Astrocyte (in vitro differentiated cells and primary cell): ENCODE results near the gene PLXDC1. TPM values are rescaled to one million over a fixed set of nuclear protein-coding genes. Genes with fewer than 3 reads are reported as not detected.

ENCODE experiments used
- DNase-seq: peaks from one replicate; pipeline ENCODE4 v3.0.0-alpha.2; 2010; ENCODE audit warnings: low read depth
- FAIRE-seq: peaks from 2 replicates; lab custom pipeline; 2011; peaks lifted over from hg19 to GRCh38; lab: Jason Lieb, UNC
- H2AFZ ChIP-seq: 2 replicates; pipeline ENCODE4 v1.6.0; 2012; ENCODE audit warnings: low read depth, low read length, inconsistent platforms
- H3K27ac ChIP-seq: 2 replicates; pipeline ENCODE4 v1.5.1; 2011; ENCODE audit warnings: low read depth, low read length, inconsistent platforms
- H3K27me3 ChIP-seq: 2 replicates; pipeline ENCODE4 v1.6.0; 2011; ENCODE audit warnings: low read length, inconsistent platforms; ENCODE audit not compliant: insufficient read depth
- H3K36me3 ChIP-seq: 2 replicates; pipeline ENCODE4 v1.5.1; 2011; ENCODE audit warnings: low read length, inconsistent platforms; ENCODE audit not compliant: insufficient read depth
- H3K4me1 ChIP-seq: 2 replicates; pipeline ENCODE4 v1.5.1; 2011; ENCODE audit warnings: low read length, inconsistent platforms; ENCODE audit not compliant: insufficient read depth
- H3K4me2 ChIP-seq: 2 replicates; pipeline ENCODE4 v1.6.0; 2012; ENCODE audit warnings: low read length, inconsistent platforms
- H3K4me3 ChIP-seq: 2 replicates; pipeline ENCODE4 v1.5.1; 2011; ENCODE audit warnings: low read depth, mild to moderate bottlenecking, low read length, inconsistent platforms; ENCODE audit not compliant: insufficient read depth
- H3K79me2 ChIP-seq: 2 replicates; pipeline ENCODE4 v1.6.0; 2012; ENCODE audit warnings: mild to moderate bottlenecking, low read length, inconsistent platforms; ENCODE audit not compliant: insufficient read depth
- H3K9ac ChIP-seq: 2 replicates; pipeline ENCODE4 v1.6.0; 2012; ENCODE audit warnings: mild to moderate bottlenecking, low read length, inconsistent platforms
- H3K9me3 ChIP-seq: 2 replicates; pipeline ENCODE4 v1.5.1; 2012; ENCODE audit warnings: low read depth, mild to moderate bottlenecking, low read length, inconsistent platforms; ENCODE audit not compliant: insufficient read depth
- H4K20me1 ChIP-seq: 2 replicates; pipeline ENCODE4 v1.6.0; 2012; ENCODE audit warnings: low read length, inconsistent platforms; ENCODE audit not compliant: insufficient read depth
- H3K27ac Mint-ChIP-seq: one replicate; pipeline ENCODE4 v1.8.0; 2021; ENCODE audit warnings: mild to moderate bottlenecking, mixed read lengths; ENCODE audit not compliant: unreplicated experiment
- H3K27me3 Mint-ChIP-seq: one replicate; pipeline ENCODE4 v1.8.0; 2021; ENCODE audit warnings: low read depth, mixed read lengths; ENCODE audit not compliant: unreplicated experiment
- H3K36me3 Mint-ChIP-seq: one replicate; pipeline ENCODE4 v1.8.0; 2021; ENCODE audit warnings: low read depth, mixed read lengths; ENCODE audit not compliant: unreplicated experiment
- H3K4me1 Mint-ChIP-seq: one replicate; pipeline ENCODE4 v1.8.0; 2021; ENCODE audit warnings: low read depth, mixed read lengths; ENCODE audit not compliant: unreplicated experiment
- H3K4me3 Mint-ChIP-seq: one replicate; pipeline ENCODE4 v1.8.0; 2021; ENCODE audit warnings: mild to moderate bottlenecking, moderate library complexity, mixed read lengths; ENCODE audit not compliant: unreplicated experiment
- H3K9me3 Mint-ChIP-seq: one replicate; pipeline ENCODE4 v1.8.0; 2021; ENCODE audit warnings: mild to moderate bottlenecking, mixed read lengths; ENCODE audit not compliant: unreplicated experiment
- EZH2 ChIP-seq: IDR thresholded peaks from 2 replicates; pipeline ENCODE4 v1.6.1; 2012; ENCODE audit warnings: mild to moderate bottlenecking, low read length, inconsistent platforms; ENCODE audit not compliant: insufficient read depth
- total RNA-seq: library from RNA; stranded (reverse); gene quantifications from 2 replicates; pipeline ENCODE4 v1.2.1, GENCODE V29; 2021
- TF ChIP-seq, protein P1 (sequence below): IDR thresholded peaks from 2 replicates; pipeline ENCODE4 v1.5.1; 2011; ENCODE audit warnings: low read depth, mild to moderate bottlenecking, inconsistent platforms, low read length, moderate library complexity; ENCODE audit not compliant: insufficient read depth

PLXDC1 gene
- total RNA-seq, 1 donor from 2014 or later = 8.9 TPM

DNA sequence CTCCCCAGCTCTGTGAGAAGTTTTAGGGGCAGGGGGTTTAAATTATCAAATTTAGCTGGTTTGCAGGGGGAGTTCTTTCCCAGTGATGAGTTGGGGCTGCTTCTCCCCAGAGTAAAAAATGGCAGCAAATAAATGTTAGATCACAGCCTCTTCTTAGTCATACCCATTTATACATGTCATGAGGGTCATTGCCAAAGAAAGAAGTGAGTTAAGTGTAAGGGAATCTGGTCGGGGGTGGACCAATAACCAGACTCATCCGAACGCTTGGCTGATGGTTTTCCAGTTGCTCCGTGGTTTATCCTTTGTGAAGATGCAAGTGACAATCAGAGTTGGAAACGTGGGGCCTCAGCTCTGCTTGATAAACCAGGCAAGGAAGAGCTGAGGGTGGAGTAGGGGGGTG, 87.1 kb downstream of the PLXDC1 start:
- Histone ChIP-seq H3K9ac (no peak overlapping the region), H3K4me3 (no peak overlapping the region), H3K79me2 (no peaks in the 10 kb centered on the region), H4K20me1 (no peaks in the 10 kb centered on the region), H3K9me3 (no peaks in the 10 kb centered on the region), H3K27me3 (peaks cover 6% of the 10 kb centered on the region), H3K36me3 (no peaks in the 10 kb centered on the region), H2AFZ (no peak overlapping the region), H3K4me2 (peak overlapping the region; percentile 52), H3K27ac (peak overlapping the region; percentile 1), H3K4me1 (peaks cover 24% of the 10 kb centered on the region)
- Mint-ChIP-seq H3K4me1 (peaks cover 21% of the 10 kb centered on the region), H3K27me3 (peaks cover 11% of the 10 kb centered on the region), H3K9me3 (peaks cover 1% of the 10 kb centered on the region), H3K4me3 (no peak overlapping the region), H3K27ac (peak overlapping the region; percentile 70), H3K36me3 (no peaks in the 10 kb centered on the region)
- no peak for TF ChIP-seq EZH2
- TF ChIP-seq, protein P1, sequence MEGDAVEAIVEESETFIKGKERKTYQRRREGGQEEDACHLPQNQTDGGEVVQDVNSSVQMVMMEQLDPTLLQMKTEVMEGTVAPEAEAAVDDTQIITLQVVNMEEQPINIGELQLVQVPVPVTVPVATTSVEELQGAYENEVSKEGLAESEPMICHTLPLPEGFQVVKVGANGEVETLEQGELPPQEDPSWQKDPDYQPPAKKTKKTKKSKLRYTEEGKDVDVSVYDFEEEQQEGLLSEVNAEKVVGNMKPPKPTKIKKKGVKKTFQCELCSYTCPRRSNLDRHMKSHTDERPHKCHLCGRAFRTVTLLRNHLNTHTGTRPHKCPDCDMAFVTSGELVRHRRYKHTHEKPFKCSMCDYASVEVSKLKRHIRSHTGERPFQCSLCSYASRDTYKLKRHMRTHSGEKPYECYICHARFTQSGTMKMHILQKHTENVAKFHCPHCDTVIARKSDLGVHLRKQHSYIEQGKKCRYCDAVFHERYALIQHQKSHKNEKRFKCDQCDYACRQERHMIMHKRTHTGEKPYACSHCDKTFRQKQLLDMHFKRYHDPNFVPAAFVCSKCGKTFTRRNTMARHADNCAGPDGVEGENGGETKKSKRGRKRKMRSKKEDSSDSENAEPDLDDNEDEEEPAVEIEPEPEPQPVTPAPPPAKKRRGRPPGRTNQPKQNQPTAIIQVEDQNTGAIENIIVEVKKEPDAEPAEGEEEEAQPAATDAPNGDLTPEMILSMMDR = no peak
- DNase-seq = peak; percentile 91
- peak; percentile 75 for FAIRE-seq

DNA sequence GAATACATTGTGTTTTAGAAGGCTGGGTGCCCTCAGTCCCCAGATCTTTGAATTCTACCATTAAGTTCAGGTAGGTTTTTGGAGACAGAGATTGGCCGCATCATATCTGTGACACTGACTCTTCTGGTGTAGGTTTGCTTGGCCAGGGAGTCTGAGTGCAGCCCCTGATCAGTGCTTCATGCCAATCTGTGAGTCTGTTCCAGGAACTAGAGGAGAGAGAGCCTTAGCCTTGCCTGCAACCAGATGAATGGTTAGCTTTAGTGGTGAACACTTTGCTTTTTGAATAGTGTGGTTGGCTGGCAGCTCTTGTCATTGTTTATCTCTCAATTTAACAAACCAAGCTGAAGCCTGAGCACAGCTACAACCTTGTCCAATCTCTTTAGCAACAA, 87.8 kb downstream of the PLXDC1 start:
- Histone ChIP-seq H2AFZ (no peak overlapping the region), H3K79me2 (no peaks in the 10 kb centered on the region), H3K4me1 (peaks cover 24% of the 10 kb centered on the region), H3K36me3 (no peaks in the 10 kb centered on the region), H3K27ac (no peak overlapping the region), H3K4me3 (no peak overlapping the region), H3K4me2 (peak overlapping the region; percentile 26), H4K20me1 (no peaks in the 10 kb centered on the region), H3K9me3 (no peaks in the 10 kb centered on the region), H3K27me3 (peaks cover 6% of the 10 kb centered on the region), H3K9ac (no peak overlapping the region)
- Mint-ChIP-seq H3K36me3 (no peaks in the 10 kb centered on the region), H3K4me1 (peaks cover 21% of the 10 kb centered on the region), H3K9me3 (peaks cover 1% of the 10 kb centered on the region), H3K27me3 (peaks cover 11% of the 10 kb centered on the region), H3K27ac (no peak overlapping the region), H3K4me3 (no peak overlapping the region)
- FAIRE-seq (peak; percentile 17), DNase-seq (no peak)
- TF ChIP-seq, protein P1 = no peak
- TF ChIP-seq EZH2 = no peak

DNA sequence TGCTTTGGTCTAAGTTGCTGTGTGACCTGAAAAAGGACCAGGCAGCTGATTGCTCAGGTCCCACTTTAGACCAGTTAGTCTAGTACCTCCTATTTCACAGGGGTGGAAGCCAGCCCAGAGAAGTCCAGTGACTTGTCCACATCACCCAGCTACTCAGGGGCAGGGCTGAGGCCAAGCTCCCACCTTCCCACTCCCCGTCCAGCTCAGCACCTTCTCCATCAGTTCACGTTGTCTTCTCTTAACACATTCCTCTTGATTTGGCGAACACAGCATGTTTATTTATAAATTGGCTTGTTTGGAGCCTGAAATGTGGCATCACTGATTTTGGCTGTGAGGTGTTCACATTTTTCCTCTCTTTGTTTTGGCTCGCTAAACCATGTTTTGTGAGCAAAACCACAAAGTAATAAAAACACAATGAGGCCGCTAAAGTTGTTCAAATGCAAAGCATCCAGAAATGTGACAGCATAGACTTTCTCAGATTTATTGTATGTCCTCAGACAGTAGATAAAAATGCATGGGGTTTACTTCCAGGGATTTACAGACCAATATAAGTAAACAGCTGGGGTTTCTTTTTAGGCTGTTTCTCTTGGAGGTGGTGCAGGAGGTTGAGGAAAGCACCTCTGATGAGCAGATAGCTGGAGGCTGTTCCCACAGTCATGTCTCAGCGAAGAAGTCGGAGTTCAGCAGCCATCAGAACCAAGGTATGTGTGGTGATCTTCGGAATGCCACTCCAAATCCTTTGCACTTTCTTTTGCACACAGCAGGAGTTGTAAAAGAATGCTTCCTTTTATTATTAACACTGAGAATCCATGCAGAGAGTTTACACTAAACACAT, 88.4 kb downstream of the PLXDC1 start:
- Mint-ChIP-seq H3K27ac (no peak overlapping the region), H3K27me3 (peaks cover 11% of the 10 kb centered on the region), H3K4me1 (peaks cover 21% of the 10 kb centered on the region), H3K9me3 (peaks cover 1% of the 10 kb centered on the region), H3K4me3 (no peak overlapping the region), H3K36me3 (no peaks in the 10 kb centered on the region)
- H3K4me2 ChIP-seq = peak overlapping the region; percentile 26
- H3K9me3 ChIP-seq = no peaks in the 10 kb centered on the region
- no peak overlapping the region for H3K9ac ChIP-seq
- TF ChIP-seq, protein P1 = no peak
- TF ChIP-seq EZH2 = no peak
- H3K4me3 ChIP-seq = no peak overlapping the region
- DNase-seq (peak; percentile 71), FAIRE-seq (peak; percentile 13)
- H3K36me3 ChIP-seq = no peaks in the 10 kb centered on the region
- no peak overlapping the region for H3K27ac ChIP-seq
- no peak overlapping the region for H2AFZ ChIP-seq
- peaks cover 24% of the 10 kb centered on the region for H3K4me1 ChIP-seq
- H3K79me2 ChIP-seq = no peaks in the 10 kb centered on the region
- H4K20me1 ChIP-seq = no peaks in the 10 kb centered on the region
- peaks cover 6% of the 10 kb centered on the region for H3K27me3 ChIP-seq
